Fibroblast of lung (primary cell): ENCODE results near the gene INSYN2A.

Experiments used
- CTCF ChIP-seq, 2 donors: IDR thresholded peaks in 1 of 2; conservative IDR thresholded peaks in 1 of 2; 1 replicate in 1 of 2; 2 replicates in 1 of 2; pipeline ENCODE4 v1.5.1; 2011 to 2012; ENCODE audit warnings: low read length in 2 of 2, control low read depth in 1 of 2, inconsistent platforms in 1 of 2, low read depth in 1 of 2, mild to moderate bottlenecking in 1 of 2
- EZH2 ChIP-seq: IDR thresholded peaks from 2 replicates; pipeline ENCODE4 v1.5.1; 2012; ENCODE audit warnings: low read length, control low read depth, mild to moderate bottlenecking; ENCODE audit errors: missing control alignments

- no peak for TF ChIP-seq CTCF (conservative IDR thresholded peaks at IDR 0.05 in 1 of 2, IDR thresholded peaks at IDR 0.05 in 1 of 2; ENCODE audit: low read depth in 1 of 2, low read length in 2 of 2)
- TF ChIP-seq EZH2: no peak
These were observed 6.7 kb upstream of the INSYN2A start for GRCh38 chr10:127203067-127203466.
